ENCODE data around the gene CLTC.

DNA sequence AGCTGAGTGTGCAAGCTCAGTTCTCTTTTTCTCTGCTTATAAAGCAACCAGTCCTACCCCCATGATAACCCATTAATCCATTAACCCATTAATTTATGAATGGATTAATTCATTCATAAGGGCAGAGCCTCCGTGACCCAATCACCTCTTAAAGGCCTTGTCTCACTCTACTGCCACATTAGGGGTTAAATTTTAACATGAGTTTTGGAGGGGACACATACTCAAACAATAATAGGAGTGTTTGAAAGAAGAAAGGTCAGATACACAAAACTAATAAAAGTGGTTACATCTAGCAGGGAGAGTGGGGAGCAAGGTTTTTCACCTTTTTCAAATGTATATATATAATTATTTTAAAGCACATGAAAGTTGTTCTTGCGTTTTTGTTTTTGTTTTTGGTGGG lies 94.6 kb downstream of the CLTC start:
- TF ChIP-seq POLR2A (IDR thresholded peaks at IDR 0.05) = no peak
- TF ChIP-seq, protein P1, sequence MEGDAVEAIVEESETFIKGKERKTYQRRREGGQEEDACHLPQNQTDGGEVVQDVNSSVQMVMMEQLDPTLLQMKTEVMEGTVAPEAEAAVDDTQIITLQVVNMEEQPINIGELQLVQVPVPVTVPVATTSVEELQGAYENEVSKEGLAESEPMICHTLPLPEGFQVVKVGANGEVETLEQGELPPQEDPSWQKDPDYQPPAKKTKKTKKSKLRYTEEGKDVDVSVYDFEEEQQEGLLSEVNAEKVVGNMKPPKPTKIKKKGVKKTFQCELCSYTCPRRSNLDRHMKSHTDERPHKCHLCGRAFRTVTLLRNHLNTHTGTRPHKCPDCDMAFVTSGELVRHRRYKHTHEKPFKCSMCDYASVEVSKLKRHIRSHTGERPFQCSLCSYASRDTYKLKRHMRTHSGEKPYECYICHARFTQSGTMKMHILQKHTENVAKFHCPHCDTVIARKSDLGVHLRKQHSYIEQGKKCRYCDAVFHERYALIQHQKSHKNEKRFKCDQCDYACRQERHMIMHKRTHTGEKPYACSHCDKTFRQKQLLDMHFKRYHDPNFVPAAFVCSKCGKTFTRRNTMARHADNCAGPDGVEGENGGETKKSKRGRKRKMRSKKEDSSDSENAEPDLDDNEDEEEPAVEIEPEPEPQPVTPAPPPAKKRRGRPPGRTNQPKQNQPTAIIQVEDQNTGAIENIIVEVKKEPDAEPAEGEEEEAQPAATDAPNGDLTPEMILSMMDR (IDR thresholded peaks at IDR 0.05 in 4 of 5, conservative IDR thresholded peaks at IDR 0.05 in 1 of 5) = no peak

All from gastrocnemius medialis (tissue), 4 donors.